ENCODE data around the gene YEATS2. TPM values are rescaled to one million over a fixed set of nuclear protein-coding genes. Genes with fewer than 3 reads are reported as not detected.

YEATS2 gene
- total RNA-seq, 6 donors from 2014 or later, result 23.9 to 65.0 (median 41.2) TPM

DNA sequence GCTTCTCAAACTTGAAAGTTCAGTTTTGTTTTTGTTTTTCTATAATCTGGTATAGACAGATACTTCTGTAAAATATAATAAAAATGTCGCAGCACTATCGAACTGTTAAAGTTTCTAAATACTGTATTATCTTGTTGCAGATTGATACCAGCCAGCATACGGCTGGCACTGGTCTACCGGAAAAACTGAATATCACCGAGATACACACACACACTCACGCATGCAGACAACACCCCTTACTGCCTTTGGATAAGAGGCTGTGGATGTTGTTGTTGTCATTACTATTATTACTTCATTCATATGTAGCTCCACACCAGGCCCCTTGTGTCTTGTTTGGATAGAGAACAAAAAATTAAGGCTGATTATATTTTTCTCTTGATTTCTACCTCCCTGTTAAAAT, 95.4 kb downstream of the YEATS2 start:
- H3K36me3 ChIP-seq, result peaks cover 7 to 69% (median 36%) of the 10 kb centered on the region in 4 donors

DNA sequence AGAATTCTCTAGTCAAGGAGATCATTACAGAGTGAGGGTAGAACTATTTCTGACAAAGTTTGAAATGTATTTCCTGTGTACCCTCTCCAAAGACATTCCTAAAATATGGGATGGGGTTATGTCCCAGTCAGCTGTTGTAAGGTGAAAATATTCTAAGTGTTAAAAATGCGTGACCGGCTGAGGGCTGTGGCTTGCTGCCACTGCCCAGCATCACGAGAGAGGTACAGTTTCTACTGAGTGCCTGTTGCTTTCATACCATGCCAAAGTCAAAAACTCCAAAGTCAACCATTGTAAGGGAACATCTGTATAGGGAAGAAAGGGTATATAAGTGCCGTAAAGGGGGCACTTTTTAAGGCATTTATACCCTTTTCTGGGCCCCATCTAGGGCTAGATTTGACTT, 96.9 kb downstream of the YEATS2 start:
- no peak for TF ChIP-seq EP300 (IDR thresholded peaks at IDR 0.05)
- TF ChIP-seq POLR2A (IDR thresholded peaks at IDR 0.05), result no peak
- no peak for TF ChIP-seq POLR2AphosphoS5 (IDR thresholded peaks at IDR 0.05)
- WGBS, 2 donors, result 89 to 90% methylated on average over 4 of the region's 4 CpGs
- Histone ChIP-seq H3K4me3 (no peak overlapping the region), H3K9me3 (no peaks in the 10 kb centered on the region), H3K36me3 (peaks cover 7 to 74% (median 41%) of the 10 kb centered on the region in 4 donors), H3K27me3 (no peaks in the 10 kb centered on the region), H3K4me1 (no peaks in the 10 kb centered on the region), H3K27ac (no peak overlapping the region)
- ATAC-seq (ENCODE audit: low FRiP score in 2 of 2) (no peak), DNase-seq (no peak)

More for the DNA sequence above, 95.4 kb downstream of the YEATS2 start:
- no peak overlapping the region for H3K27ac ChIP-seq
- H3K4me1 ChIP-seq, result no peaks in the 10 kb centered on the region
- no peaks in the 10 kb centered on the region for H3K27me3 ChIP-seq
- WGBS, 2 donors, result 96% methylated on average over 6 of the region's 6 CpGs
- TF ChIP-seq EP300 (IDR thresholded peaks at IDR 0.05), result no peak
- no peak for TF ChIP-seq POLR2A (IDR thresholded peaks at IDR 0.05)
- TF ChIP-seq POLR2AphosphoS5 (IDR thresholded peaks at IDR 0.05), result no peak
- TF ChIP-seq, protein P1, sequence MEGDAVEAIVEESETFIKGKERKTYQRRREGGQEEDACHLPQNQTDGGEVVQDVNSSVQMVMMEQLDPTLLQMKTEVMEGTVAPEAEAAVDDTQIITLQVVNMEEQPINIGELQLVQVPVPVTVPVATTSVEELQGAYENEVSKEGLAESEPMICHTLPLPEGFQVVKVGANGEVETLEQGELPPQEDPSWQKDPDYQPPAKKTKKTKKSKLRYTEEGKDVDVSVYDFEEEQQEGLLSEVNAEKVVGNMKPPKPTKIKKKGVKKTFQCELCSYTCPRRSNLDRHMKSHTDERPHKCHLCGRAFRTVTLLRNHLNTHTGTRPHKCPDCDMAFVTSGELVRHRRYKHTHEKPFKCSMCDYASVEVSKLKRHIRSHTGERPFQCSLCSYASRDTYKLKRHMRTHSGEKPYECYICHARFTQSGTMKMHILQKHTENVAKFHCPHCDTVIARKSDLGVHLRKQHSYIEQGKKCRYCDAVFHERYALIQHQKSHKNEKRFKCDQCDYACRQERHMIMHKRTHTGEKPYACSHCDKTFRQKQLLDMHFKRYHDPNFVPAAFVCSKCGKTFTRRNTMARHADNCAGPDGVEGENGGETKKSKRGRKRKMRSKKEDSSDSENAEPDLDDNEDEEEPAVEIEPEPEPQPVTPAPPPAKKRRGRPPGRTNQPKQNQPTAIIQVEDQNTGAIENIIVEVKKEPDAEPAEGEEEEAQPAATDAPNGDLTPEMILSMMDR (IDR thresholded peaks at IDR 0.05), result no peak
- H3K9me3 ChIP-seq, result no peaks in the 10 kb centered on the region
- DNase-seq, result no peak
- no peak overlapping the region for H3K4me3 ChIP-seq
- no peak for ATAC-seq (ENCODE audit: low FRiP score in 2 of 2)

DNA sequence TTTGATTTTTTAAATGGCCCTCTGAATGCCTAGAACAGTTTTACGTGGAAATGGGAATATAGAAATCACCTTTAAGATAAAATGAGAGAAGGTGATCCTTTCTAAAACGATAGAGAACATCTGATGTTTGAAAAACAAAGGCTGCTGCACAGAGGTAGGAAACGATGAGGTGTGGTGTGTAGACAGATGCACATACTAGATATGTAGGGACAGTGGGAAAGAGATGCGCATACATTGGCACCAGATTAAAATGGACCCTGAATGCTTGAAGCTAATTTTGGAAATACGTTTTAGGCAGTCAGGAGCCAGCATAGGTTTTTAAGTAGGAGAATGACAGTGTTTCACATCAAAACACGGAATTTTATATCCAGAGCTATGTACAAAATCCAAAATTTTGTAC, 98.8 kb downstream of the YEATS2 start:
- WGBS, 2 donors, result 88 to 97% methylated on average over 6 of the region's 6 CpGs
- Histone ChIP-seq H3K36me3 (peaks cover 12 to 74% (median 48%) of the 10 kb centered on the region in 4 donors), H3K27ac (no peak overlapping the region), H3K4me1 (no peaks in the 10 kb centered on the region), H3K4me3 (no peak overlapping the region), H3K27me3 (no peaks in the 10 kb centered on the region), H3K9me3 (no peaks in the 10 kb centered on the region)
- TF ChIP-seq EP300 (IDR thresholded peaks at IDR 0.05) (no peak), POLR2A (IDR thresholded peaks at IDR 0.05) (no peak), POLR2AphosphoS5 (IDR thresholded peaks at IDR 0.05) (no peak)
- TF ChIP-seq, protein P1 (IDR thresholded peaks at IDR 0.05), result no peak
- ATAC-seq (ENCODE audit: low FRiP score in 2 of 2) (no peak), DNase-seq (no peak)

DNA sequence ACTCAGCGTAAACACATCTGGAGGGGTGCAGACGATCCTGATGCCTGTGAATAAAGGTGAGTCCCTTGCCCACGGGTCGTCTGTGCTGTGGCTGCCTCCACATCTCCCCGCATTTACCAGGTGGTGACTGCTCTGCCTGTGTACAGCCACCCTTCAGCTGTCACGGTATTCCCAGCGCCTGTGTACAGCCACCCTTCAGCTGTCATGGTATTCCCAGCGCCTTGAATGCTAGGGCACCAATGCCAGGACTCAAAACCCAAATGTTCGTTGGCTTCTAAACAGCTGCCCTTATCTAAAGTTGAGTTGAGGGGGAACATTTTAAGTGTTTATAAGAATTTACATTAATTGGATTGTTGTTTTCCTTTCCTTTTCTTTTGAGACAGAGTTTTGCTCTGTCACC, 100.4 kb downstream of the YEATS2 start:
- Histone ChIP-seq H3K36me3 (peaks cover 16 to 74% (median 50%) of the 10 kb centered on the region in 4 donors), H3K4me3 (no peak overlapping the region), H3K27me3 (no peaks in the 10 kb centered on the region), H3K4me1 (no peaks in the 10 kb centered on the region), H3K27ac (no peak overlapping the region), H3K9me3 (no peaks in the 10 kb centered on the region)
- no peak for DNase-seq
- WGBS, 2 donors, result 92 to 96% methylated on average over 9 of the region's 9 CpGs
- ATAC-seq (ENCODE audit: low FRiP score in 2 of 2), result no peak
- TF ChIP-seq POLR2A (IDR thresholded peaks at IDR 0.05) (no peak), EP300 (IDR thresholded peaks at IDR 0.05) (no peak), POLR2AphosphoS5 (IDR thresholded peaks at IDR 0.05) (no peak)
- TF ChIP-seq, protein P1 (IDR thresholded peaks at IDR 0.05), result no peak

DNA sequence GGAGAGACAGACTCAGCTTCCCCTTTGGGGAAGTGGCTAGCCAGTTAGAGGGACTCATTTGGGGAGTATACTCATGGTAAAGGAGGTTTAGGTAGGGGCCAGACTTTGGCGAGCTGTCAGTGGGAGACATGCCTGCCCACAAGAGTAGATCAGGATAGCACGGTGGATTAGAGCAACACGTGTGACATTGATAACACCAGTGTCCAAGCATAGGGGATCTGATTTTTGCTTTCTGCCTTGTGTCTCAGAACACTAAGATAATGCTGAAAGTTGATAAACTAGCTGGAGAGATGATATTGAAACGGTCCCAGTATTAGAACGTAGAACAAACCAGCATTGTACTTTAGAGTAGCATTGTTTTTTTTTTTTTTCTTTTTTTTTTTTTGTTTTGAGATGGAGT, 101.9 kb downstream of the YEATS2 start:
- H3K4me1 ChIP-seq, result no peaks in the 10 kb centered on the region
- 93 to 95% methylated on average over 5 of the region's 5 CpGs for WGBS, 2 donors
- peaks cover 21 to 74% (median 59%) of the 10 kb centered on the region in 4 donors for H3K36me3 ChIP-seq
- no peak for ATAC-seq (ENCODE audit: low FRiP score in 2 of 2)
- H3K9me3 ChIP-seq, result no peaks in the 10 kb centered on the region
- H3K4me3 ChIP-seq, result no peak overlapping the region
- no peak for DNase-seq
- TF ChIP-seq POLR2AphosphoS5 (IDR thresholded peaks at IDR 0.05) (no peak), POLR2A (IDR thresholded peaks at IDR 0.05) (no peak), EP300 (IDR thresholded peaks at IDR 0.05) (no peak)
- TF ChIP-seq, protein P1 (IDR thresholded peaks at IDR 0.05), result no peak
- no peak overlapping the region for H3K27ac ChIP-seq
- no peaks in the 10 kb centered on the region for H3K27me3 ChIP-seq
